Peyer's patch (tissue), 4 donors: Measurements from ENCODE around the gene HOXA1. TPM values are rescaled to one million over a fixed set of nuclear protein-coding genes. Genes with fewer than 3 reads are reported as not detected.

ENCODE experiments used
- DNase-seq, 3 donors: peaks; one replicate each; pipeline ENCODE4 v3.0.0-alpha.2; 2017 to 2019
- H3K27ac ChIP-seq, 4 donors: fragments of 200-600 bp; sonication (generic); one replicate each; pipeline ENCODE4 v1.5.1; 2016 to 2019
- H3K27me3 ChIP-seq, 2 donors: fragments of 200-600 bp; sonication (generic); one replicate each; pipeline ENCODE4 v1.5.1; 2019
- H3K36me3 ChIP-seq, 3 donors: fragments of 200-600 bp; sonication (generic); one replicate each; pipeline ENCODE4 v1.5.1; 2016 to 2019
- H3K4me1 ChIP-seq, 4 donors: fragments of 200-600 bp; sonication (generic); one replicate each; pipeline ENCODE4 v1.5.1; 2016 to 2019
- H3K4me3 ChIP-seq, 4 donors: fragments of 200-600 bp; sonication (generic); 1 replicate in 3 of 4; 2 replicates in 1 of 4; pipeline ENCODE4 v1.5.1; 2016 to 2019; ENCODE audit warnings: mild to moderate bottlenecking in 1 of 4
- H3K9me3 ChIP-seq, 4 donors: fragments of 200-600 bp; sonication (generic); one replicate each; pipeline ENCODE4 v1.5.1; 2016 to 2019; ENCODE audit warnings: mild to moderate bottlenecking in 1 of 4
- POLR2A ChIP-seq, 2 donors: fragments of 450-650 bp; IDR thresholded peaks; one replicate each; pipeline ENCODE4 v1.5.1; 2017; ENCODE audit warnings: antibody characterized with exemption in 2 of 2, mild to moderate bottlenecking in 2 of 2, moderate library complexity in 2 of 2
- total RNA-seq, 4 donors: library from RNA; depleted of rRNA; stranded (reverse); fragments of >200 nt; gene quantifications; one replicate each; pipeline ENCODE4 v1.1.0, GENCODE V29; 2016
- TF ChIP-seq, protein P1 (sequence below), 6 experiments: fragments of 450-650 bp in 4 of 6; fragments of 200-600 bp in 2 of 6; sonication (generic) in 1 of 6; IDR thresholded peaks; one replicate each; pipeline ENCODE4 v1.5.1; 2017 to 2019; ENCODE audit warnings: antibody characterized with exemption in 6 of 6, mild to moderate bottlenecking in 3 of 6, moderate library complexity in 1 of 6

HOXA1 gene
- total RNA-seq, 4 donors from 2014 or later: 1.7 to 5.3 (median 1.9) TPM

DNA sequence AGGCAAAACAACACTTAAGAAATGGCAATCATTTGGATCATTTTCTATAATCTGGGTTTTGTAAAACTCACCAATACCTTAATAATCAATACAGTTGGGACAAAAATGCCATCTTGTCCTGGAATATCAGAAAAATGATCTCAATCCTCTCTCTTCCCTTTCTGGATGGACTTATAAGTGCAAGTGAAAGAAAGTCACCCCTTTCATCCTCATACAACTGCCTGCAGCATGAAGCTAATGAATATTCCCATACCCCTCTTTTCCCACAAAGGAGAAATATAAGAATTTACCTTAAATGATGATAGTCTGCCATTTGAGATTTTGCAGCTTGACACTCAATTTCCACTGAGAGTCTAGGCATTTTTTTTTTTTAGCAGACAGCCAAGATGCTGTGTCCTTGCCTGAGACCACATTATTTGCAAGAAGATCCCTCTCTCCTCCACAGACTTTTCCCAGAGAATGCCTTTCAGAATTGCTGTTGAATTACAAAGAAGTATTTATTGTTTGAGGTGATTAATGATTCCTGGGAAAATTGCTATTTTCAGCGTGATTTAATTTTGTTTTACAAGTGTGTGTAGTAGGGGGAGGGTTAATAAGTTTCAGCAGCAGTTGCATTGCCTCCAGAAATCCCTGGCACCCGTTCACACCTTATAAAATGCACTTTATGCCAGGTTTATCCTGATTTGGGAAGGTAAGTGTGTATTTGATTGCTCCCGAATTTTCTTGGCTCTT, 31.0 kb upstream of the HOXA1 start:
- TF ChIP-seq, protein P1, sequence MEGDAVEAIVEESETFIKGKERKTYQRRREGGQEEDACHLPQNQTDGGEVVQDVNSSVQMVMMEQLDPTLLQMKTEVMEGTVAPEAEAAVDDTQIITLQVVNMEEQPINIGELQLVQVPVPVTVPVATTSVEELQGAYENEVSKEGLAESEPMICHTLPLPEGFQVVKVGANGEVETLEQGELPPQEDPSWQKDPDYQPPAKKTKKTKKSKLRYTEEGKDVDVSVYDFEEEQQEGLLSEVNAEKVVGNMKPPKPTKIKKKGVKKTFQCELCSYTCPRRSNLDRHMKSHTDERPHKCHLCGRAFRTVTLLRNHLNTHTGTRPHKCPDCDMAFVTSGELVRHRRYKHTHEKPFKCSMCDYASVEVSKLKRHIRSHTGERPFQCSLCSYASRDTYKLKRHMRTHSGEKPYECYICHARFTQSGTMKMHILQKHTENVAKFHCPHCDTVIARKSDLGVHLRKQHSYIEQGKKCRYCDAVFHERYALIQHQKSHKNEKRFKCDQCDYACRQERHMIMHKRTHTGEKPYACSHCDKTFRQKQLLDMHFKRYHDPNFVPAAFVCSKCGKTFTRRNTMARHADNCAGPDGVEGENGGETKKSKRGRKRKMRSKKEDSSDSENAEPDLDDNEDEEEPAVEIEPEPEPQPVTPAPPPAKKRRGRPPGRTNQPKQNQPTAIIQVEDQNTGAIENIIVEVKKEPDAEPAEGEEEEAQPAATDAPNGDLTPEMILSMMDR (IDR thresholded peaks at IDR 0.05): no peak
- TF ChIP-seq POLR2A (IDR thresholded peaks at IDR 0.05): no peak
- no peak overlapping the region for H3K4me3 ChIP-seq
- no peak overlapping the region for H3K27ac ChIP-seq
- H3K36me3 ChIP-seq: no peaks in the 10 kb centered on the region
- peaks cover 0 to 71% (median 6%) of the 10 kb centered on the region in 4 donors for H3K4me1 ChIP-seq
- no peak for DNase-seq
- H3K9me3 ChIP-seq: no peaks in the 10 kb centered on the region
- no peaks in the 10 kb centered on the region for H3K27me3 ChIP-seq

DNA sequence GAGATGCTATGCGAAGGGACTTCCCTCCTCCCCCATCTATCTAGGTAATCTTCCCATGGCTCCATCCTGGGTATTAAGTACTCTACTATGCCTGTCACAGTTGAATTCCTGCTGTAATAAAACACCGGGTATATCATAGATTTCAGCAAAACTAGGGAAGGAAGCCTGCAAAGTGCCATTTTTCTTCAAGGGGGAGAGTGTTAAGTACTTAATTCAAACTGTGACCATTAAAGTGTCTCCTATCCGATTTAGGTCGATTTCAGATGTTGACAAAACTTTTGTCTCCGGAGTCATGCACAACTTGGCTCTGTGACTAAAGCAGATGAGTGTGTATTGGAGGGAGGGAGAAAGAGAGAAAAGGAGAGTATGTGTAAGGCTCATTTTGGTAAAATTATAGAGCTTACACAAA, 30.2 kb upstream of the HOXA1 start:
- H3K4me1 ChIP-seq: peaks cover 0 to 75% (median 6%) of the 10 kb centered on the region in 4 donors
- no peak overlapping the region for H3K27ac ChIP-seq
- H3K27me3 ChIP-seq: no peaks in the 10 kb centered on the region
- DNase-seq: no peak
- H3K4me3 ChIP-seq: no peak overlapping the region
- no peaks in the 10 kb centered on the region for H3K9me3 ChIP-seq
- no peak for TF ChIP-seq POLR2A (IDR thresholded peaks at IDR 0.05)
- TF ChIP-seq, protein P1 (IDR thresholded peaks at IDR 0.05): no peak
- no peaks in the 10 kb centered on the region for H3K36me3 ChIP-seq

DNA sequence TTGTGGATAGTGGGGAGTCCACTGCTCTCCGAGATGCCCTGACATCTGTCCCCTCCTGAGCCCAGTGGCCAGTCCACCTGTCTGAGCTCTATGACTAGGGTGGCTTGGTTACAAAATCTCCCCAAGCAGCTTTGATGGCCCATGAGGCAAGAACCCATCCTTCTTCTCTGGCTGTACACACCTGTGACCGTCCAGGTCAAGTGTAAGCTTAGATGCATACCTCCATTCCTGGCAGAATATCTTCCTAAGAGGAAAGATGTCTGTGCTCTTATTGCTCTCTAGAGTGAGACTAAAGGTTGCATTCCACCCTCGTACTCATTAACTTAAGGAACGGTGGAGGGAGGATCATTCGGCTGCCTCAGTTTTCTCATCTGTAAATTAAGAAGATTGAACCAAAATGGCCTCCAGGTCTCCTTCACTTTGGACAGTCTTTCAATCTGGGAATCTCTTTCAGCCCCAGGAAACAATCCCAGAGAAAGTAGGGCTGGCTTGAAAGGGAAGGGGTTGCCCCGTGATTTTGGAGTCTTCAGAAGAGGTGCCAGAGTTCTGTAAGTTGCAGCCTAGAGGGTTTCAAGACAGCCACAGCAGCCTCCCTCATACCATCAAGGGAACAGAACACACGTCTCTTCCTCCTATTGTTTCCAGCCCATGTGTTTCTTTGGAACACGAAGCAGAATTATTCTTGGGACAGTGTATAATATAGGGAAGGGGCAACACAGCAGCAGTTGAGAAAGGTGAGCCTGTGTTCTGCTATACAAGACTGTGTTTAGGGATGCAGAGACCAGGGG, 29.3 kb upstream of the HOXA1 start:
- peaks cover 0 to 84% (median 6%) of the 10 kb centered on the region in 4 donors for H3K4me1 ChIP-seq
- peak overlapping the region in 1 of 4 donors; percentile 30 for H3K4me3 ChIP-seq
- no peaks in the 10 kb centered on the region for H3K27me3 ChIP-seq
- DNase-seq: peak in 2 of 3 donors; percentile 5 to 63
- no peaks in the 10 kb centered on the region for H3K9me3 ChIP-seq
- no peaks in the 10 kb centered on the region for H3K36me3 ChIP-seq
- no peak for TF ChIP-seq POLR2A (IDR thresholded peaks at IDR 0.05)
- TF ChIP-seq, protein P1 (IDR thresholded peaks at IDR 0.05): no peak
- H3K27ac ChIP-seq: peak overlapping the region in 3 of 4 donors; percentile 61 to 85 (median 74)

DNA sequence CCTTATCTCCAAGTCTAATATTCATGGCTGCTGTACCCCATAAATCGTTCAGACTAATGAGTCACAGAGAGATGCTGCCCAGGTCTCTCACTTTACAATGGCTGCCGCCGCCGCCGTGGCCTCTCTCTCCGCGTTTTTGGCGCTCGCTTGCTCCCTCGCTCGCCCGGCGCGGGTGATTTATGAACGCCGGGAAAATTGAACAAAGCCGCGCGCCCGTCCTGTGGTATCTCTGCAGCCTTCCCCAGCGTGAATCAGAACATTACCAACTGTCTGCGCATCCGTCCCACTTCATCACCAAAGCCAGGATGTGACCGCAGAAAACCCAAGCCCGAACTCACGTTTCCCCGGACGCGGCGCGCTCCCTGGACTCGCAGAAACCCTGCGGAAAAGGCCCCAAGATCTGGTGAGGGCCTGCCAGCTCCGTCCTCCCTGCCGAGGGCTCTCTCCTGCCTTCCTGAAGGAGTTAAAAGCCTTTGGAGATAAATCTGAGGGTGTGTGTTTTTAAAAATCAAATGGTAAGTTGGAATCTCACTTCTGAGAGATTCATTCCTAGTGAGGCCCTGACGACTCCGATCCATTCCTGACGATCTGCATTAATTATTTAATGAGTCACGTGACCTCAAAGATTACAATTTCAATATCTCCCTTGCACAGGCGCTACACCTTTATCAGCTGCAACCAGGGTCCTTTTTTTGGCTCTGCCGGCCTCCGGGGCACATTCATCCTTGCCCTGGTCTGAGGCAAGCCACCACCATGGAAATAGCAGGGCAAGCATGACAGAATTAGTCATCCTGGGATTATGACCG, 28.5 kb upstream of the HOXA1 start:
- Histone ChIP-seq H3K27ac (peak overlapping the region in 3 of 4 donors; percentile 61 to 85 (median 74)), H3K4me3 (peak overlapping the region in 2 of 4 donors; percentile 30 to 35), H3K4me1 (peaks cover 0 to 89% (median 5%) of the 10 kb centered on the region in 4 donors), H3K27me3 (no peaks in the 10 kb centered on the region), H3K36me3 (no peaks in the 10 kb centered on the region), H3K9me3 (no peaks in the 10 kb centered on the region)
- no peak for TF ChIP-seq POLR2A (IDR thresholded peaks at IDR 0.05)
- TF ChIP-seq, protein P1 (IDR thresholded peaks at IDR 0.05): no peak
- peak in 2 of 3 donors; percentile 8 to 58 for DNase-seq

DNA sequence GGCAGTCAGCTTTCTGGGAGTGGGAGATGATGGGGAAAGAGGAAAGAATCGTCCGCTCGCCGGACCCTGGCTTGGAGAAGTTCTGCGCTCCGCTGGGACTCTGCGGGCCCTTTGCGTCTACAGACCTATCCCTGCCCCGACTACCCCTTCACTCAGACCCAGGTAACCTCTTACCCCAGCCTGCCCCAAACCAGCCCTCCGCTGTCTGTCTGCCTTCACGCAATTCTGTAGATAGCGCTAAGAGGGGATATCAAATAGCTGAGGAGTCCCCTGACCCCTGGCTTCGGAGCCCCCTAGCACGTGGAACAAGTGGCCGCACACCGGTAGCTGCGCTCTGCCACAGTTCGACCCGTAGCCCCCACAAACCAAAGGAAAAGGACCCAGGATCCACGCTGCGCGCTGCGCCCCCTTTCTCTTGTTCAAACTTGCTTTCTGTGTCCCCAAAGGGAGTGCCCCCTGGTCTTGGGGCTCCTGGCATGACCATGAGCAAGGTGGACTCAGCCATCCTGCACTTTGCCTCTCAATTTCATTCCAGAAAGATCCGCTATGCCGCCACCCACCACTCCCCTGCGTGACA, 27.8 kb upstream of the HOXA1 start:
- Histone ChIP-seq H3K9me3 (no peaks in the 10 kb centered on the region), H3K27me3 (no peaks in the 10 kb centered on the region), H3K4me3 (peak overlapping the region in 2 of 4 donors; percentile 35 to 50), H3K36me3 (no peaks in the 10 kb centered on the region), H3K4me1 (peaks cover 0 to 89% (median 4%) of the 10 kb centered on the region in 4 donors), H3K27ac (peak overlapping the region; percentile 10 to 85 (median 68))
- peak in 1 of 3 donors; percentile 55 for DNase-seq
- TF ChIP-seq, protein P1 (IDR thresholded peaks at IDR 0.05): no peak
- no peak for TF ChIP-seq POLR2A (IDR thresholded peaks at IDR 0.05)
